Hippocampal formation (tissue), 2 donors: ENCODE results near the gene MCC.

ENCODE experiments used
- DNase-seq, 2 donors: peaks; one replicate each; lab custom pipeline; 2025; lab: John Stamatoyannopoulos, UW

The MCC gene

DNA sequence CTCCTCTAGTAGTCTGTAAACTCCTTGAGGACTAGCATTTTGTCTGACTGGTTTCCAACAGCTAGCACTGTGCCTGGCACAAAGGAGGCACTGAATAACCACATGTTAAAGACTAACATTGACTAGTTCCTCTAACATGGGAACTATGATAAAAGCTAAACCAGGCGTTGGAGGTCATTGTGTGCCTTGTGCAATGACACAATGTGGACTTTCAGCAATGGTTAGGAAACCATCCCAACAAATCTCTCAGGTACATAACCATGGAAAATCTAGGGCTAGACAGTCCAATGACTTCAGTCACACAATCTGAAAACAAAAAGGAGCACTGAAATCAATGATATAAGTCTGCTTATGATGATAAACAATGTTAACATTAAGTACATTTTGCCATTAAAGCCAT, 311.0 kb downstream of the MCC start:
- DNase-seq, result no peak

DNA sequence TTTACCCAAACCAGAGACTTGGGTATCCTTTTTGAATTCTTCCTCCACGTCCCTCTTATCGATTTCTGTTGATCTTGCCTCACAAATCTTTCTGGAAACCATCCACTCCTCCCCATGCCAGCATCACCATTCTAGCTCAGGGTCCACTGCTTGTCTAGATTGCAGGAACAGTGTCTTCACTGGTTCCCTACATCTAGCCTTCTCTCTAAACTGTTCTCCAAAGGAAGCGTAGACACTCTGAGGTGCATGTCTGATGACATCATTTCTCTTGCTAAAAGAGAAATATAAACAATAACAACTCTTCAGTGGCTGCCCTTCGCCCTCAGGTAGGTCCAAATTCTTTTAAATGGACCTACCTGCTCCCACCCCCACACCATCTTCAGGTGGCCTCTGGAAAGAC, 311.5 kb downstream of the MCC start:
- no peak for DNase-seq

DNA sequence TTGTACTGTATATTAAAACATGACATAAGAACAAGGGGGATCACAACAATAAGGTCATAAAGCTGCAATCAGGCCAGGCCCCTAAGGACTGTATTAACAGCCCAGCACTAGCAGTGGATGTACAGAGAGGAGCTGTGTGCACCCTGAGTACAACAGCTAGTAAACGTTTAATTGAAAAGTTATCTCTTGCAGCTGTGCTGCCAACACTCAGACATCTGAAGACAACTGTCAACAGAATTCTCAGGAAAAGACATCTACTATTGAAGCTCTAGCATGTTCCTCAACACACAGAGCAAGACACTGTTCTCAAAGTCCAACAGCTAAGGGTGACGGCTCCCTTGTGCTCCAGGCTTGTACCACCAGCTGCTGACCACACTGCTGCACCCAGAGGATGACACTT, 312.1 kb downstream of the MCC start:
- no peak for DNase-seq

DNA sequence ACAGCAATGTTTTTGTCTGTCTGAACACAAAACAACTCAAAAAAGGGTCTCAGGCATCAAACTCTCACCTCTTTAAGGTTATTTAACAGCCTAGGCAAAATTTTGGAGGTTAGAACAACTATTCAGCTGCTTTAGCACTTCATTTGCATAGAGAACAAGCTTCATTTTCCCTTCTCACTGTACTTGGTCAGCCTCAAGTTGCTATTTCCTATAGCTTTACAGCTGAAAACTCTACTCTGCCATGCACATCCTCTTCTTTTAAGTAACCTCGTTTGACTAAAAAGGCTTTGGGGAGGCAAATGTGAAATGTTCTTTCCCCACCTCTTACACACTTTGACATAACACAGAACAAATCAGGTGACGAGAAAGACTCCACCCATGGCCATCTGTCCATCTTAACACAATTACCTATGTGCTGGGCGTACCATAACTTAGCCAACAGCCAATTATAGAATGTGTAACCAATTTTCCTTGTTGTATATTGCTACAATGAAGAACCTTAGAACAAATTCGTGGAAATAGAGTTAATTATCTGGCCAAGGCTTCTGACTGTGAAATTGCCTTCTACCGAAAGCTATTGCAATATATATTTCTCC, 315.9 kb downstream of the MCC start:
- DNase-seq, result no peak

DNA sequence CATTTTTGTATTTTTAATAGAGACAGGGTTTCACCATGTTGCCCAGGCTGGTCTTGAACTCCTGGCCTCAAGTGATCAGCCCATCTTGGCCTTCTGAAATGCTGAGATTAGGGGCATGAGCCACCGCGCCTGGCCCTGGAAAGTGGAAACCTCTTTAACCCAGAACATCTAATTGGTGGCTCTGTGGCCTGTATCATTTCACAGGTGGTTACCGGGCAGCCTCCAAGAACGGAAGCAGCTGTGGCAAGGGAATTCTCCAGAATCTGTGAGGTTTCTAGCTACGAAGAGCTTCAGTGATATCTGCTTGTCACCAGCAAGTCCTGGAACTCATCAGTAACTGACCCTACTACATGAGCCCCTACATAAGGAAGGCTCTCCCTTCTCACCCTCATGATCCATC, 316.7 kb downstream of the MCC start:
- DNase-seq, result no peak

DNA sequence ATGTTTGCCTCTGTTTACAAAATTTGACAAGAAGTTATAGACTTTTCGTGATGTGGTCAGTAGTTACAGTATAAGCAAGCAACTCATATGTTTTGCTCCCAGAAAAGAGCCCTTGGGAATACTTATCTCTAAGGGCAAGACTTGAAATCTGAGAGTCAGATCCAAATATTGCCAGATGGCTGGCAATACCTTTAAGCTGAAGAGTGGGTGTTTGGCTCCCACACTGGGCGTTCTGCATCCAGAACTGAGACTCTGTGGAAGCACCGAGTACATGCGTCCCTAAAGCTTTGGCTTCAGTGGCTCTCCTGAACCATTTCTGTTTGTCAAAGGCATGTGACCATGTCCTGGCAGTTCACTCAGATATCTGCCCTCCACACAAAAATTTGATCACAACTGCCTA, 317.5 kb downstream of the MCC start:
- peak in 1 of 2 donors; percentile 7 for DNase-seq

DNA sequence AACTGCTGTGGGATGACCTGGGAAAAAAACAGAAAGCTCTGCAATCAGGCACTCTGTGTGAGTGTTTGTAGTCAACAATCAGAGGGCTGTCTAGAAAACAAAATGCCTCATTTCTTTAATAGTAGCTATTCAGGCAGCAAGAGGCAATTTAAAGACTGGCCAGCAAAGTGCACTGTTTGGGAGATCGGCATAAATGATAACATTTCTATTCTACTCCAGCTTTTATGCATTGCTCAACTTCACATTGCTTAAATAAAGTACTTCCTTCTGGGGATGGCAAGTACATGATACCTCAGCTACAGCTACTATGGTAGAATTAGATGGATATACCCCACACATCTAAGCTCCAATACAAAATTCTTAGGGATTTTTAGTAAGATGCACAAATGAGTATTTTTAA, 318.5 kb downstream of the MCC start:
- no peak for DNase-seq

DNA sequence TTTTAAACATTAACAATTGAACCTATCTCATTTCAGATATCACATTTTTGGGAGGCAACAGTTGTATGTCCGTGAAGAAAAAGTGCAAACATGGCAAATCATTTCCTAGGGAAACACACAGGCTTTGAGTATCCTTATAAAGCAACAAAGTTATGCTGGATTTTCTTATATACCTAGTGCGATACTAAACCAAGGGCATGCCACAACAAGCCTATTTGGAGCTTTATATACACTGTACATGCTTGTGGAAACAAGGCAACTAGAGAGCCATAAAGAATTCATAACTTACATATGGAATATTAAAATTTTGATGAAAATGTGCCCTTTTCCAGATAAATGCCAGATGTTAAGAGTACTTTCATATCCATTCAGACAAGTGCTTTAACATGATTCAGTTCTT, 320.3 kb downstream of the MCC start:
- DNase-seq, result no peak

DNA sequence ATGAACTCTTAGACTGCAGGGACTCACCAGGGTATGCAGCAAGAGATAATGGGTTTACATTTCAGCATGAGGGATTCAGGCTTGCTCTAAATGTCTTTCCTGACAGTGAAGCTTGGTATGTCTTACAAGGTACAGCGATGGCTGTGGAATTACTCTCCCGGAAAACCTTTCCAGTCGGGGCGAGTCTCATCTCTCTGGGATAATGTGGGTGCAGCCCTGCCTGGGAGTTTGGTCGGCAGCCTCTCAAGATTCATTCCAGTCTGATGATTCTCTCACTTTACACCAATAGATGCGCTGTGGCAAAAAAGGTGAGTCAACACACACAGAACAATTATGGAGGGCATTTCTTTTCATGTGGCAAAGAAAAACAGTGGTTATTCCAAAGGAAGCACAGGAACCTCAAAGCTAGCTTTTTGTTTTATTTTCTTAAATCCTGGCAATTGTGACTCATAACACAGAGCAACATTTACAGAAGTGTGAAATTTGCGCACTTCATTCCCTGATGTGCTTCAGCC, 321.3 kb downstream of the MCC start:
- no peak for DNase-seq

DNA sequence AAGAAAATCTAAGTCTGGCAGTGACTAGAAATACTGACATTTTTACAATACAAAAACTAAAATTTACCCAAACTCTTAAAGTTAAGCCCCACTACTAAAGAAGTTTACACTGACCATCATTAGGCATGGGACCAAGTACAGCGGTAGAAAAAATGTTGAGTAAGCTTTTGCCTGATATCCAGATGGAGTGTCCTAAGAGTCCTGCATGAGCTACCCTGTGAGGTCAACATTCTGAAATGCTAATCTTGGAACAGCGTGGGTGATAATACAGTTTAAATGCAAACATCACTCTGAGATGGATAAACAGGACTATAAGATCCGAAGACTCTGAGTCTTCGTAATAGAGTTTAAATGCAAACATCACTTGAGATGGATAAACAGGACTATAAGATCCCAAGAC, 322.0 kb downstream of the MCC start:
- no peak for DNase-seq

DNA sequence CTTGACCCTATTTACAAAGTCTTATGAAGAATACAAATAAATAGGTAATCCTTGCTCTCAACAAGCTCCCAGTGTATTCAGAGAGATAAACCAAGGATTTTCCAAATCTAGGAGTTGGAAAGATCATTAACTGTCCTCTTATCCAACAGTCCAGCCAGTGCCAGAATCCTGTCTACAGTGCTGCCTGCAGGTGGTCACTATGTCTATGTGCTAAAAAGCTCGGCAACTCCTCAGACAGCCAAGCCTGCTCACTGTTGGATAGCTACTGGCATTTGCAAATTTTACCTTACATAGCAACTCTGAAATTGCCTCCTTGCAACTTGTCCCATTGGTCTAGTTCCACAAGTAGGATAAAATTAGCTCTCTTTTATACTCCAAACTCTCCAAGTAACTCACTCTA, 324.2 kb downstream of the MCC start:
- DNase-seq, result no peak

DNA sequence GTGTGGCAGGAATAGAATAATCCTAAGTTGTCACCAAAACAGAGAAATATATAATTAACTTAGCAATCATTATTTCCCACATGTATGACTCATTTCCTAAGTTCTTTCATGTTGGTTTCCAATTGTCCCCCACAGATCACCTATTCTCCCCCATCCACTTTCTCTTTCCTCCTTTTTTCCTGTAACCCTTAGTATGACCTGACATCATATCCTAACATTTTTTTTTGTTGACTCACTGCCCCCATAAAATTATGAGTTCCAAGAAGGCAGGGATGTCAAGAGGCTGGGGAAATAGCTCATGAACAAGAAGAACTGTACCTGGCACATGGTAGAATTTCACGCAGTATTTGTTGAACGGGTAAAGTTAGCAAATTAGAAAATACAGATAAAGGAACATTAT, 324.9 kb downstream of the MCC start:
- DNase-seq, result no peak

DNA sequence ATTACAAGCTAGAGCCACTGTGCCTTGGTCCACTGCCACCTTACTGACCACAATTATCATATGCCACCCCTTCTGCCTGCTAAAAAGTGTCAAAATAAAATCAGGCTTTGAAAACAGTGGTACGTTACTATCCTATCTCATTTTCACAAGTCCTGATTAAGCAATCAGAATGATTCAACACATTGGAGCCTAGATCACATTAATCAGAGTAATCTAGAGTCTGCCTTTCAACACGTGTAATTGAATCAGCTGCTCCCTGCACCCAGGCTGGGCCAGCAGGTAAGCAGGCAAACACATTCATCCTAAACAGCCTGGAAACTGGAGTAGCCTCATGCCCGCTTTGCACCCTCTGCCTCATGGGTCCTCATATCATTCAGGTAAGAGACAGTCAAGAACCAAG, 325.5 kb downstream of the MCC start:
- DNase-seq, result no peak

DNA sequence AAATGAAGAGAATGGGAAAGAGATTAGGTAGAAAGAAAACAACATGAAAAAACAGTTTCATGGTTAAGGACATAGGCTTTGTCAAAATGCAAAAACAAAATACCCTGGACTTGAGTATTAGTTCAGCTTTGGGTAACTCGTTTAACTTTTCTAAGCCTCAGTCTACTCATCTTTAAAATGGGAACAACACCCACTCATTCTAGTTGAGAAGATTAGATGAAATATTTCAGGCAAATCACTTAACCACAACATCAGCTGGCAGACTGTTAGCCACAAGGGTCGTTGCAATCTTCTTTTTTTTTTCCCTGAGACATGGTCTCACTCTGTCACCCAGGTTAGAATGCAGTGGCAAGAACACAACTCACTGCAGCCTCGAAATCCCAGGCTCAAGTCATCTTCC, 326.0 kb downstream of the MCC start:
- no peak for DNase-seq

DNA sequence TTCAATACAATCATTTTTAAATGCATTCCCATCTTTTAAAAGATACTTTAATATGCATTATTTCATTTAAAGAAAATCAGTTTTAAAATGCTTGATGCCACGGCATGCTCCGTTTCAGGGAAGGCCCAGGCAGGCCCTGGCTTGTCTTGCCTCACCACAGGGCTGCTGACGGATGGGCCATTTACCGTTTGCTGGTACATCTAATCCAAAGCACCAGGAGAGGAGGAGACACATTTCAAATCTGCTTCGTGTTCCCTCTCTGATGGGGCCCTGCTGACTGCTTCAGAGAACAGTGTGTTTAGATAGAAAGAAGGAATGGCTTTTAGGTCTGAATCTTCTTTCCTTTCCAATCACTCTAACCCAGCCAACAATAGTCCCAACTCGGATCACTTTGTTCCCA, 326.4 kb downstream of the MCC start:
- no peak for DNase-seq

DNA sequence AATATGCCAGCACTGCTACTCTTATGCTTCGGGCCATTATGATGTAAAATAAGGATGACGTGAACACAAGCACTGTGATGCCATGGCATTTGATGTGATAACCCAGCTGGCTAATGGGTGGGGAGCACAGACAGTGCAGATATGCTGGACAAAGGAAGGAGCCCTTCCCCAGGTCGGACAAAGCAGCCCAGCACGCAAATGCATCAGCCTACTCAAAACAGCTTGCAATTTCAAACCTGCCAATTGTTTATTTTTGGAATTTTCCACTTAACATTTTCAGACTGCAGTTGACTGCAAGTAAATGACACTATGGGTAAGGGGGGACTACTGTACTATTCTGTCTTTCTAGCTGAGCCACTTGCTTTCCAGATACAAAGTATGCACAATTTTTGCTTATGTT, 330.4 kb downstream of the MCC start:
- DNase-seq, result no peak

DNA sequence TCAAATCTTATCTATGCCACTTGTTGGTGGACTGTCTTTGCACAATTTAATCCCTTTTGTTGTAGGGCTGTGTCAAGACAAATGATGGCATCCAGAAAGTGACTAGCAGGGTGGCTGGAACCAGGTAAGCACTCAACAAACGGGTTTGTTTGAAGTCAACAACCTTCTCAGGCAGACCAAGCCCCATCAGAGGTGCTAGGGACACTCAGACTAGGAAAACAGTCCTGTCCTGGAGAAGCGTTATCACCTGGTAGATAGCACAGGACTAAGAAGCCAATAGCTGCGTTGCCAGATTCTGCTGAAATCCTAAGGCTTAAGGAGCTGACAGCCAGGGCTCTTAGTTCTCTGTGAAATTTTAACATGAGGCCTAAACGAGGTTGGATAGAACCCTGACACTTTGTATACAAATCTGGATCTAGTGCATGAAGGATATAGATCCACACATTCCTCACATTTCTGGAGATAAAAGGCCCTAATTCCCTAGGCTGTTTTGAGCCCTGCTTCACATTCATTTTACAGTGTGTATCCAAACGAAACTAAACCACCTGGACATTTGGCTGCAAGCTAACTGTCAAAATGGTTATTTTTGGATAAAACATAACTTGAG, 331.9 kb downstream of the MCC start:
- DNase-seq, result no peak

DNA sequence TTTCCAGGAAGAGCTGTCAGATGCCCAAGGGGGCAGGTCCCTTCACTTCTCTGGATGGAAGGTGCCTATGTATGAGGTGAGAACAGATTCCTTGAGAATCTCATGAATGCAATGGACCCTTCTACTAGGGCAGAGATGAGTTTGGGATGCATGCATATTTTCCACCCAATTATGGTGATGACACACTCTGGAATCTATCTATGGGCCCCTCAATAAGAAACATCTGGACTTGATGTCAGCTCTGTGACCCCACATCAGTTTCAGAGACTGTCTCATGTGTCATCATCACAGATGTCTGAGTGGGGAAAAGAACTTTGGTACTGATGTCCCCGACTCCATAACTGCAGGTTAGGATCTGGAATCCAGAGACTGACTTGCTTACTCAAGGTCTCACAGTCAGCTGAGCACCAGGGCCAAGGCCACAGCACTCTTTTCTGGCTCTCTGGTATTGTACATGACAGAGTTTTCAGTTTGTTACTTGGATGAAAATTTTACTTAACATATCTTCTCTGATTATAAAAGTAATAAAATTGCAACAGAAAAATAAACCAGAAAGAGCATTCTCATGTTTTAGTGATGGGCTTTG, 334.6 kb downstream of the MCC start:
- DNase-seq, result no peak

DNA sequence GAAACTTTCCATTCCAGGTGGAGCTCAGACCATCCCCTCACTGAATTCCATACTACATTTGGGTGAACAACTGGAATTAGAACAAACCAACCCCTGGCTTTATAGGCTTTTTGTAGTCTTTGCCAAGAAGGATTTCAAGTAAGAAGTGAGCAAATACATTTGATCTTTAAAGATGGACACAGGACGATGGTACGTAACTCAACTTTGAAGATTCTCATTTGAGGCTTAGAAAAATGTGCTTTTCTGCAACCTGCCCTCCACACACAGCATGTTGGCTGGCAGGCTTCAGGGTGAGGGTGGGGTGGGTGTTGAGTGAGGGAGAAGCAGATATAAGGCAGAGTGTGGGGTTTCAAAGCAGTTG, 335.9 kb downstream of the MCC start:
- DNase-seq, result no peak

DNA sequence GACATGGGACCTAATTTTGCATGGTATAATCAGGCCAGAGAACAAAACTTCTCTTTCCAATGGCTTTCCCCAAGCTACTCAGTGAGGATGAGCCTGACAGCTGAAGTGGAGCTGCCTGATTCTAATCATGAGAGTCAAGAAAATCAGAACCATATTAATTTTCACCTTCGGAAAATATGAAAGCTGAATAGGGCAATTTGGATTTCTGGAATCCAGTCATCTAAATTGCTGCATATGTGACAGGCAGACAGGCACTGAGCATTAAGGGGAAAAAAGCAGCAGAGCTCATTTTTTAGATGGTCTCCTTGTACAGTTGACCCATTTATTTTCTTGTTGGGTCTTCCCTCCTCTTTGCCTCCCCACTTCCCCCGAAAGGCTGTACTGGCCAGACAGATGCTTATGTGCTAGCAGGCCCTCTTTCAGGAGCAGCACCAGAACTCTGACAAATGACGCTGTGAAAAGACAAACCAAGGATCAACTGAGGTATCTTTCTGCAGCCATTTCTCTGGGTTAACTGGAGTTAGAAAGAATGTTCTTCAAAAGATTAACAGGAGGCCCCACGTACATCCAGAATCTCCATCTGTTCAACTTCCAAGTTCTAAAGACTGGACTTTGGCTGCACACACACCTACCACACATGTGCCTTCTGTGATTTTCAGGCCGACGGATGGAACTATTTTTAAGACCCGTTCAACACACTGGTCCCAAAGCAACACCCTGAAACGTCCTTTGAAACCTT, 336.4 kb downstream of the MCC start:
- no peak for DNase-seq

DNA sequence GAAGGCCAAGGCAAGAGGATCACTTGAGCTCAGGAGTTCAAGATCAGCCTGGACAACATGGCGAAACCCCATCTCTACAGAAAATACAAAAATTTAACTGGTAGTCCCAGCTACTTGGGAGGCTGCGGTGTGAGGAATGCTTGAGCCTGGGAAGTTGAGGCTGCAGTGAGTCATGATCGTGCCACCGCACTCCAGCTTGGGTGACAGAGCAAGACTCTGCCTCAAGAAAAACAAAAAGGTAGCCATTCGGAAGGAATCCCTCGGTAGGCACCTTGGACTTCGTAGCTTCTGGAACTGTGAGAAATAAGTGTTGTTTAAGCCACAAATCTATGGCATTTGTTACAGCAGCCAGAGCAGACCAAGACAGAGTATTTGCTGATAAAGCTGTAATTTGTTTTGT, 337.4 kb downstream of the MCC start:
- no peak for DNase-seq

DNA sequence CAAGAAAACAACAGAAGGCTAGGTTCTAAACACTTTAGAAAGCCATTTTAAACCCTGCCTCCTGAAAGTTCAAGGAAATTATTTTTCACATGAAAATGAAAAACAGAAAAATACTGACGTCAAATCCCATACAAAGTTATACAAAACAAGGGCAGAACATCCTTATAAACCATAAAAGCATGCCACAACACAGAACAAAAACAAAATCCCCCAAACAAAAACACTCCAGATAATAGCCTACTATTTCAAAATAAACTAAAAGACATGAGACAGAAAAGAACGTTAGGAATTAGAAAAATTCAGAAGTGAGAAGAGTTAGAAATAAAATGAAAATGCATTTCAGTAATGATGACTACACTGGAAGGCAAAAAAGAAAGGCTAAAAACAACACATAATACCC, 338.0 kb downstream of the MCC start:
- no peak for DNase-seq

DNA sequence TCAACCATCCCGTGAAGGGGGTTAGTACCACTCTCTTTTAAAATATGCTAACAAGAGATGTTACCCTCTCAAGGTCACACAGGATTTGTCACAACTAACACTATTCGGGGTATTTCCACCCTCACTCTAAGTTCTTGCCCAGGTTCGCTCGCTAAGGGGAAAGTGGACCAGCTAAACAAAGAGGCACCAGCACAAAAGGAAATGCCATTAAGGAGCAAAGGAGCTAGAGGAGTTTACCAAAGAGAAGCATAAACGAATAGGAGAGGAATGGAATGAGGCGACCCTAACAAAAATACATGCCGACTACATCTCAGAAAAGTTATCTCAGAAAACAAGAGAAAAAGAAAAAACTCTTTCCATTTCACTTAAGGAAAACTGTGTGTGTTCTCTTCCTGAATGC, 340.7 kb downstream of the MCC start:
- DNase-seq, result no peak
